Measurements from ENCODE around the gene GMDS. TPM values are rescaled to one million over a fixed set of nuclear protein-coding genes. Genes with fewer than 3 reads are reported as not detected.

GMDS gene
- total and polyA plus RNA-seq, 2 donors (not counting 1 experiment from before 2014, with no cell fraction given) = 12.7 to 34.5 TPM

DNA sequence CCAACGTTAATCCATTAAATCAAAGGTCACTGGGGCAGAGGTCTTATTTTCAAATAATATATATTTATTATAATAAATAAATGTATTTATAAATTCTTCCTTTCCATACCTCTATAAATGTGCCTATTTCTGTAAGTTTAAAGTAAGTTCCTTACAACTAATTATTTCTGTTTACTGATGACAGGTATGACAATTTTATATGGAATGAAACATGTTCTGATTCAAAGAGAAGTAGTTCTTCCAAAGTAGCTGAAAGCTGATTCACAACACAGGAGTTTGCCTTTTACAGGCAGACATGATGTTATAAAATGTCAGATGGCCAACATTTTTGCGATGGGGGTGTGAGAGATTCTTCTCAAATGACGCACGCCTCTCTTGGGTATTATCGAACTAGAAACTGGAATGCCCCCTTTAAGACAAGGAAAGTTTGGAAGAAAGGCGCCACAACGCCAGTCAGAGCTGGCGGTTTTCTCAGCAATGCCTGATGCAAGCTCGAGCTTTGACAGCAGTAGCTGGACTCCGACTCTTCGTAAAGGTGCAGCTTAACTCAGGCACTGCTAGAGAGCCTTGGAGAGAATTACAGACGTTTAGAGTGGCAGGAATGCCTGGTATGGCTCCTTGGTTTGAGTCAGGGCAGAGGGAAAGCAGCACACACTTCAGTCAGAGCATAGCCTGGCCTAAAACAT is 543.6 kb downstream of the GMDS start:
- no peak for TF ChIP-seq CTCF (conservative IDR thresholded peaks at IDR 0.05 in 1 of 2, IDR thresholded peaks at IDR 0.05 in 1 of 2; ENCODE audit: low read depth in 1 of 2, low read length in 2 of 2)
- TF ChIP-seq EZH2 (IDR thresholded peaks at IDR 0.05; ENCODE audit: low read length, missing control alignments) = no peak
- no peaks in the 10 kb centered on the region for H4K20me1 ChIP-seq (ENCODE audit: control insufficient read depth, extremely low read depth, insufficient read depth, low read length)
- no peak overlapping the region for H3K4me3 ChIP-seq (replicated peaks in 1 of 4; ENCODE audit: control extremely low read depth in 1 of 4, insufficient read depth in 1 of 4, low read depth in 3 of 4, low read length in 4 of 4)
- H3K4me2 ChIP-seq (ENCODE audit: extremely low read depth, insufficient read depth, low read length) = peak overlapping the region; percentile 25
- H2AFZ ChIP-seq (ENCODE audit: low read length) = no peak overlapping the region
- H3K4me1 ChIP-seq (ENCODE audit: control insufficient read depth, extremely low read depth, insufficient read depth, low read length) = peaks cover 8% of the 10 kb centered on the region
- no peaks in the 10 kb centered on the region for H3K36me3 ChIP-seq (ENCODE audit: control insufficient read depth, insufficient read depth, low read length)
- no peaks in the 10 kb centered on the region for H3K9me3 ChIP-seq (ENCODE audit: control insufficient read depth, insufficient read depth, low read depth, low read length)
- peak; percentile 63 to 97 for DNase-seq (ENCODE audit: low read depth in 2 of 2)
- H3K9ac ChIP-seq (ENCODE audit: insufficient read depth, low read length) = no peak overlapping the region
- no peaks in the 10 kb centered on the region for H3K79me2 ChIP-seq (ENCODE audit: control insufficient read depth, insufficient read depth, low read length)
- peak overlapping the region; percentile 16 for H3K27ac ChIP-seq (ENCODE audit: insufficient read depth, low read length)
- no peaks in the 10 kb centered on the region for H3K27me3 ChIP-seq (ENCODE audit: control insufficient read depth, insufficient read depth, low read length)

GRCh38 chr6:1700278-1700967 is 545.0 kb downstream of the GMDS start:
- DNase-seq (ENCODE audit: low read depth in 2 of 2) = no peak
- Histone ChIP-seq H3K27me3 (ENCODE audit: control insufficient read depth, insufficient read depth, low read length) (no peaks in the 10 kb centered on the region), H3K36me3 (ENCODE audit: control insufficient read depth, insufficient read depth, low read length) (no peaks in the 10 kb centered on the region), H3K9ac (ENCODE audit: insufficient read depth, low read length) (no peak overlapping the region), H3K4me3 (replicated peaks in 1 of 4; ENCODE audit: control extremely low read depth in 1 of 4, insufficient read depth in 1 of 4, low read depth in 3 of 4, low read length in 4 of 4) (no peak overlapping the region), H3K27ac (ENCODE audit: insufficient read depth, low read length) (no peak overlapping the region), H4K20me1 (ENCODE audit: control insufficient read depth, extremely low read depth, insufficient read depth, low read length) (no peaks in the 10 kb centered on the region), H3K4me1 (ENCODE audit: control insufficient read depth, extremely low read depth, insufficient read depth, low read length) (peaks cover 8% of the 10 kb centered on the region), H3K4me2 (ENCODE audit: extremely low read depth, insufficient read depth, low read length) (no peak overlapping the region), H2AFZ (ENCODE audit: low read length) (no peak overlapping the region), H3K9me3 (ENCODE audit: control insufficient read depth, insufficient read depth, low read depth, low read length) (no peaks in the 10 kb centered on the region), H3K79me2 (ENCODE audit: control insufficient read depth, insufficient read depth, low read length) (no peaks in the 10 kb centered on the region)
- TF ChIP-seq CTCF (conservative IDR thresholded peaks at IDR 0.05 in 1 of 2, IDR thresholded peaks at IDR 0.05 in 1 of 2; ENCODE audit: low read depth in 1 of 2, low read length in 2 of 2) (no peak), EZH2 (IDR thresholded peaks at IDR 0.05; ENCODE audit: low read length, missing control alignments) (no peak)

DNA sequence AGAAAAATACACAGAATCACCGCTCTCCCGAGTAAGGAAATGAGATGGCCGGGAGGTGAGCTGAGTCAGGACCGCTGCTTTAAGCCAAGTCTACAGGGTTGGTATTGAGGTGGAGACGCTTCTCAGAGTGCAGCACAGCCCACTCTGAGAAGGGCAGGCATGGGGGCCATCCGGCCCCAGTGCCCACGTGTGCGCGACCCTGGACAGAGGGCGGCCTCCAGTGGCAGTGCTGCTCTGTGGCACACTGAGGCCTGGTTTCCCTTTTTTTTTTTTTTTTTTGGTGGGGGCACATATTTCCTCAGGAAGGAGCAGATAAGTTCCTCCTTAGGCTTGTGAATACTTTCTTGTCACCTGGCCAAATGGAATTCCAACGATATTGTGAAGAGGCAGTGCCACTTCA is 546.9 kb downstream of the GMDS start:
- Histone ChIP-seq H4K20me1 (ENCODE audit: control insufficient read depth, extremely low read depth, insufficient read depth, low read length) (no peaks in the 10 kb centered on the region), H3K27me3 (ENCODE audit: control insufficient read depth, insufficient read depth, low read length) (no peaks in the 10 kb centered on the region), H3K36me3 (ENCODE audit: control insufficient read depth, insufficient read depth, low read length) (no peaks in the 10 kb centered on the region), H3K4me2 (ENCODE audit: extremely low read depth, insufficient read depth, low read length) (no peak overlapping the region), H3K4me3 (replicated peaks in 1 of 4; ENCODE audit: control extremely low read depth in 1 of 4, insufficient read depth in 1 of 4, low read depth in 3 of 4, low read length in 4 of 4) (no peak overlapping the region), H3K4me1 (ENCODE audit: control insufficient read depth, extremely low read depth, insufficient read depth, low read length) (peaks cover 8% of the 10 kb centered on the region), H3K27ac (ENCODE audit: insufficient read depth, low read length) (no peak overlapping the region), H3K79me2 (ENCODE audit: control insufficient read depth, insufficient read depth, low read length) (no peaks in the 10 kb centered on the region), H2AFZ (ENCODE audit: low read length) (no peak overlapping the region), H3K9ac (ENCODE audit: insufficient read depth, low read length) (no peak overlapping the region), H3K9me3 (ENCODE audit: control insufficient read depth, insufficient read depth, low read depth, low read length) (no peaks in the 10 kb centered on the region)
- no peak for DNase-seq (ENCODE audit: low read depth in 2 of 2)
- TF ChIP-seq CTCF (conservative IDR thresholded peaks at IDR 0.05 in 1 of 2, IDR thresholded peaks at IDR 0.05 in 1 of 2; ENCODE audit: low read depth in 1 of 2, low read length in 2 of 2) (no peak), EZH2 (IDR thresholded peaks at IDR 0.05; ENCODE audit: low read length, missing control alignments) (no peak)

Data from fibroblast of lung (primary cell).